ENCODE data around the gene MMD.
A peak's percentile ranks its signal among the peaks of the same experiment; 100 is the strongest.
"Not testable (repeated sequence)": the region's sequence is repeated elsewhere in the genome, so short reads cannot be mapped to it uniquely, and the experiment has no call there.

The MMD gene

GRCh38 chr17:55427587-55427882 lies 5.9 kb upstream of the MMD start:
- DNase-seq (ENCODE audit: low read depth): no peak
- H3K4me3 ChIP-seq (ENCODE audit: low read depth, low read length): no peak overlapping the region
- no peak for TF ChIP-seq CTCF (IDR thresholded peaks at IDR 0.05; ENCODE audit: low read depth, low read length, missing control alignments)

- DNase-seq (ENCODE audit: low read depth): no peak
These were observed 5.4 kb upstream of the MMD start for GRCh38 chr17:55426851-55427586.

GRCh38 chr17:55424893-55425540 lies 3.4 kb upstream of the MMD start:
- TF ChIP-seq CTCF (IDR thresholded peaks at IDR 0.05; ENCODE audit: low read depth, low read length, missing control alignments): no peak
- no peak for DNase-seq (ENCODE audit: low read depth)

More at GRCh38 chr17:55426851-55427586, 5.4 kb upstream of the MMD start:
- H3K4me3 ChIP-seq (ENCODE audit: low read depth, low read length): no peak overlapping the region
- TF ChIP-seq CTCF (IDR thresholded peaks at IDR 0.05; ENCODE audit: low read depth, low read length, missing control alignments): no peak

GRCh38 chr17:55423535-55423934 lies 1.9 kb upstream of the MMD start:
- peak overlapping the region; percentile 25; the same call in 1 of the 2 replicates for H3K4me3 ChIP-seq (ENCODE audit: low read depth, low read length)
- TF ChIP-seq CTCF (IDR thresholded peaks at IDR 0.05; ENCODE audit: low read depth, low read length, missing control alignments): no peak
- DNase-seq (ENCODE audit: low read depth): no peak

More at GRCh38 chr17:55424893-55425540, 3.4 kb upstream of the MMD start:
- H3K4me3 ChIP-seq (ENCODE audit: low read depth, low read length): peak overlapping the region; percentile 0; the same call in 1 of the 2 replicates

GRCh38 chr17:55422828-55423164 lies 1.2 kb upstream of the MMD start:
- H3K4me3 ChIP-seq (ENCODE audit: low read depth, low read length): peak overlapping the region; percentile 25
- not testable (repeated sequence) for DNase-seq (ENCODE audit: low read depth)

GRCh38 chr17:55420776-55421178 lies 858 bp downstream of the MMD start:
- no peak for DNase-seq (ENCODE audit: low read depth)
- H3K4me3 ChIP-seq (ENCODE audit: low read depth, low read length): peak overlapping the region; percentile 99
- TF ChIP-seq CTCF (IDR thresholded peaks at IDR 0.05; ENCODE audit: low read depth, low read length, missing control alignments): no peak

GRCh38 chr17:55420067-55420775 lies 1.4 kb downstream of the MMD start:
- TF ChIP-seq CTCF (IDR thresholded peaks at IDR 0.05; ENCODE audit: low read depth, low read length, missing control alignments): no peak
- peak overlapping the region; percentile 99 for H3K4me3 ChIP-seq (ENCODE audit: low read depth, low read length)
- peak; percentile 52 for DNase-seq (ENCODE audit: low read depth)

Data from GM12864 (cell line).